SIG-M5 treated with dmso at 0.1 percent for 504 hours (cell line): ENCODE measurements around the gene CREB3L2.

Source experiments
- DNase-seq: peaks from one replicate; lab custom pipeline; 2025; ENCODE audit not compliant: unreplicated experiment; lab: John Stamatoyannopoulos, UW

Gene CREB3L2

GRCh38 chr7:137953665-137954470 lies 48.0 kb downstream of the CREB3L2 start:
- DNase-seq, result peak; percentile 71

- DNase-seq, result no peak
Observed at GRCh38 chr7:137953043-137953664, 48.7 kb downstream of the CREB3L2 start.

DNA sequence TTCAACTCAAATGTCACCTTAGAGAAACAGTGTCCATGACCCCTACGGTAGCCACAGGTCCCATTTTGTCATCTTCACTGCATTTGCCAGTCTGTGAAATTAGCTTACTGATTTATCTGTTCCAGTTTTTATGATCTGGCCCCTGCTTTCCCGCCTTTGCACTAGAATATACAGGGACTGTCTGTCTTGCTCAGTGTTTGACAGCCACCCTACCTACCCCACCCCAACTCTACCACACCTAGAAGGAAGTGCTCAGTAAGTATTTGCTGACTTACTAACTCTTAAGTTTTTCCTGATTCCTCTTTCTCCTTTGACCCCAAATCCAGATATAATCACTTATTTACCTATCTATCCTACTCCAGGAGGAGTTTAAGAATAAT lies 49.5 kb downstream of the CREB3L2 start:
- no peak for DNase-seq

DNA sequence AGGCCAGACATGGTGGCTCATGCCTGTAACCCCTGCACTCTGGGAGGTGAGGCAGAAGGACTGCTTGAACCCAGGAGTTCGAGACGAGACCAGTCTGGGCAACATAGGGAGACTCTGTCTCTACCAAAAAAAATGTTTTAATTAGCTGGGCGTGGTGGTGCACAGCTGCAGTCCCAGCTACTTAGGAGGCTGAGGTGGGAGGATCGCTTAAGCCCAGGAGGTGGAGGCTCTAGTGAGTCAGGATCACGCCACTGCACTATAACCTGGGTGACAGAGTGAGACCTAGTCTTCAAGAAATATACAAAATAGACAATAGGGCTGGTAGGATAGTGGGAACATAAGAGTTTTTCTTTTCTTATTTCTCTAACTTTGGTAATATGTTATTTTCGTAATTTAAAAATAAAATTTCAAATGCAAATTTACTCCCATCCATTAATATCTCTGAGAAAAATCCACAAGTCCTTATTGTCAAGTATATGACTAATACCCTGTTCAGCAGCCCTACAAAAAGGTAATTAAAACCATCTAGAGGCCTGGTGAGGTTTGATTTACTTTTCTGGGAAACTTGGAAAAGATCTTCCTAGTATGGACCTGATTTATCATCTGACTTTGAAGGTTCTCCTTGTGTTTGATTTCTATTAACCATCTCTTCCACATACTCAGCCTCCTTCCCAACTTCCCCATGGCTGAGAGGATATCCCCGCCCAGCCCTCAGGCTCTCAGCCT lies 50.0 kb downstream of the CREB3L2 start:
- DNase-seq, result no peak

- no peak for DNase-seq
Observed at GRCh38 chr7:137950967-137951366, 50.9 kb downstream of the CREB3L2 start.

- no peak for DNase-seq
Observed at GRCh38 chr7:137950263-137950621, 51.6 kb downstream of the CREB3L2 start.

DNA sequence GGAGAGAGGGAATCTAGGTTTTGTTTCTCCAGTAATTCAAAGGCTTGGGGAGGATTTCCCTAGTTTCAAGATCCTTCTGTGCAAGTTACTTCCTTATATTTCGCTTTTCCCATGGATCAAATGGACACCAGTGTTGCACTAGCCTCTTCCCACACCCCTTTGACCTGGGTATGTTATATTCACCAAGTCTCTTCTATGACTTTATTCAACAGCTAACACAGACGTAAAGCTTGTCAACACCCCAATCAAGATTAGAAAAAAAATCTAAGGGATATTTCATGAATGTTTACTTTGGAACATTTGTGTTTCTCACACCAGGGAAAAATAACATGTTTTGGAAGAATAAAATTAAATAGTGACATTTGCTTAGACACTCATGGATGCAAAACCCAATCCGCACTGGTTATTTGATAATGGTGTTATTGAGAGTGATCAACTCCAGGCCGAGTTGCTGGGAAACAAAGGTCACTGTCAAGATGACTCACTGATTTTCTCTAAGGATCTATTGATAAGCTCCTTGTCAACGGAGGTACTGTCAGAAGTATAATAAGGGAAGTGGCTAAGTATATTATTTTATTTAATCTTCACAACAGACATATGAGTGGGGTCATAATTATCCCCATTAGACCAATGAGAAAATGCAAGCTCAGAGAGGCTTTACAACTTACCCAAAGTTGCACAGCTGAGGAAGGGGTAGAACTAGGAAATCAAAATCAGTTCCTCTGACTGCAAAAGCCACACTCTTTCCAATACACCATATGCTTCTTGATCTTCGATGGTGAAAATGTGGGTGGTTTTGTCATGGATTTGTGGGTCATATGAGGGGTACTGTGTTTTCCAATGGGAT lies 52.2 kb downstream of the CREB3L2 start:
- DNase-seq, result no peak

- no peak for DNase-seq
Observed at GRCh38 chr7:137948845-137949330, 53.0 kb downstream of the CREB3L2 start.

DNA sequence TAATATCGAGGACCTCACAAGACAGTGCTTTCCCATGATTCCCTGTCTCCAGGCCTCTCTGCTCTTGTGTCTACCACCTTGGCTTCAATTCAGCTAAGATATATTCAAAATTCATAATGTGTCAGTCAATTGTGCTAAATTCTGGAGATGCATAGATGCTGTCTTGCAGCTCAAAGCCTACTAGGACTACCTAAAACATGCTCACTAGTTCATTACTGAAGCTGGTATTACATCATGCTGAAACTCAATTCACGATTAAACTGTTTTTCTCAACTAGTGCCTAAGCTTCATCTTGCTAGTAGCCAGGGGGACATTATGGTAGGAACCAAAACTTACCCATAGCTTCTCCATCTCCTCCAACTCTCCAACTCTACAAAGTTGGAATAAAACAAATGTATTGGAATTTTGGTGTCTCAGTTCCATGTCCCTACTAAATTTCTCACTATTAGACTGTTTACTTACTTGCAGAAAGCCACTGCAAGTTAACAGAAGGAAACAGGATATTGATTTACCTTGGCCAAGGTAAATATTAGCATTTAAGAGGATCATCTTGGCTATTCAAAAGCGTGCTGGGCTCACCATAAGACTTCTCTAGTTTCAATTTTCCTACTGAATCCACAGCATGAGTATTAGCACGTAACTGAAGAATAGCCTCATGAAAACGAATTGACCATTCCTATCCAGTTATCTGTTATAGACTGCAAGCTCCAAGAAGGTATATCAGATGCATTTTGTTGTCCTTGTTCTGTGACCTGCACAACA lies 53.6 kb downstream of the CREB3L2 start:
- no peak for DNase-seq

- no peak for DNase-seq
Observed at GRCh38 chr7:137947046-137947445, 54.8 kb downstream of the CREB3L2 start.

GRCh38 chr7:137946011-137946410 lies 55.9 kb downstream of the CREB3L2 start:
- no peak for DNase-seq

GRCh38 chr7:137944168-137944567 lies 57.7 kb downstream of the CREB3L2 start:
- no peak for DNase-seq

DNA sequence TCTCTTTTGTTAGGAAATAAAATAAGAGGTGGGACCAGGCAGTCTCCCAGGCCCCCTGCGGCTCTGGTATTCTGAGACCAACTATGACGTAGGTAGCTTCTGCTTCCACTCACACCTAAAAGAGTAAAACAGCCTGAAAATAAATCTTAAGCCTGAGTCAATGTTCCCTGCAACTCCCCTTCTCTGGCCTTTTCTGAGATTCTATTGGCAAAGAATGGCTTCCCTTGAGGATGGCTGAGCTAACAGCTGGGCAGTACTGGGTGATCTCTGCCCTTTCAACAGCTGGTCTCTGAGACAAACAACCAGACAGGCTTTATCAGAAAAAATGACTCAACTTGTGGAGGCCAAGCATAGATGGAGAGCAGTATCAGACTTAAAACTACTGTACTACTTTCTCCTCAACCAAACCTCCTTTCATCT lies 58.7 kb downstream of the CREB3L2 start:
- no peak for DNase-seq

GRCh38 chr7:137942484-137943115 lies 59.3 kb downstream of the CREB3L2 start:
- no peak for DNase-seq

DNA sequence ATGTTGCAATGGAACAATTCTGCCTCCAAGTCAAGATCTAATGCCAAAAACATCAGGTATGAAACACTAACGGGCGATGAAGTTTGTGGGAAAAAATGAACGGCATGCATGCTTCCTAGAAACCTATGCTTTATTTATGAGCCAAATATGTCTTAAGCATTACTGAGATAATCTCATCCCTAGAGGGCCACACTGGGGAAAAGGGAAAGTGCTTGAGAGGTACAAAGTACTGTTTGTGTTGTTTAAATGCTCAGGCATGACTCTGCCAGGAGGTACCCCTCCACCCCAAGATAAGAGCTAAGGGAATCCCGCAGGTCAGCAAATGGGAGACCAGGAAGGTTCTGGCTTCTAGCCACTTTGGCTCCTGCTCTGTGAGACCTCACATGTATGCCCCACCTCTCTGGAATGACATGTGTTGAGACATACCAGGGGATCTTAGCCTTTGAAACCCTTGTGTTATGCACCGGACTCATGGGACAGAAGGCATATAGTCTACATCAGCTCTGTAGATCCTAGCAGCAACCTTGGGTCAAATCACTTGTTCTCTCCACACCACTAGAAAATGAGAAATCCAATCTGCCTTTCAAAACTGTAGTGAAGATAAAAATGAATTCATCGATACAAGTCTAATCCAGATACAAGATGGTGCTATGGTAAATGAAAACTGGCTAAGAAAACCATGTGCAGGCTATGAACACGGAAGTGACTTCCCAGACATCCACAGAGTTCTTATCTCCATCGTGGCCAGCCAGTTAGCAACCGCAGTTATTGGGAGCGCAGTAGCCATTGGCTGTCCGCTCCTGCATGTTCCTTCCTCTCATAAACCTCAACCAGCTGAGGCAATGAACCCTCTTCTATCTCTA lies 61.0 kb downstream of the CREB3L2 start:
- DNase-seq, result no peak

DNA sequence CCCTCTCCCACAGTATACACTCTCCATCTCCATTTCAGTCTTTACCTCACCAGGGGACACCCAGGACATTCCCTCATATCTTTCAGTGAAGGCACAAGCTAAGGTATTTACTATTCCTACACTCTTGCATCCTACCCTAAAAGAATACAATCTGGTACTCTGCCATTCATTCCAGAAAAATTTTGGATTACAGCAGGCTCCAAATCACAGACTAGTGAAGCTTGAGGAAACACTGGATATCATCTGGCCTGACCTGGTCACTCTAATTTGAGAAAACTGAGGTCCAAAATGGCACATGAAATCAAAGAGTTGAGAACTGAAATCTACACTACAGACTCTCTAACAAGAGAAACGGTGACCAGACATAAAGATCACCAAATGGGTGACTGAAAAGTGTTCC lies 61.7 kb downstream of the CREB3L2 start:
- no peak for DNase-seq

- no peak for DNase-seq
Observed at GRCh38 chr7:137937202-137937560, 64.7 kb downstream of the CREB3L2 start.

DNA sequence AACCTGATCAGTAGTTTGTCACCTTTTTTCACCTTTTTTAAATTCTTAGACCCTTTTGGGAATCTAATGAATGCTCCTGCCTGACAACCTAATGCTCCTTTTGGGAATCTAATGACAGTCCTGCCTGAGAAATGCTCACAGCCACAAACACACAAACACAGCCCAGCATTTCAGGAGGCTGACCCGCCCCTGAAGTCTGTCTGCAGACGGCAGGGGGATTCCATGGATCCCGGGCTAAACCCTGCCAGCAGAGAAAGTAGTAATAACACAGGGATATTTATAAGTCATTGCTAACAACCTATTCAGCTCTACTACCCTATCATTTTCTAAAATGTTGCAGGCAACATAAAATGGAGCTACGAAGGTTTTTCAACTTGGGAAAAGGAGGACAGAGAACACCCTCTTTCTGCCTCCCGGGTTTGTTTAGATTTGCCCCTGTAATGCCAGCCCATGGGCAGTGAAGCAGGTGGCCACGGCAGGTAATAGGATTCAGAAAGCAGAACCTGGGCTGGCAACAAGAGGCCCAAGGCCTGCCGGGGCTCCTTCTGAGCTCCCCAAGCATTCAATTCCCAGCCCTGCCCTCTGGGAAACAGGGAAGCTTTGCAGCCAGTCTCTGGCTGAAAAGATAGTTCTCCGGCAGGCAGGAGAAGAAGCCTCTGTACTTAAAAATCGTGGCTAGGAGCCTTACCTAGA lies 65.2 kb downstream of the CREB3L2 start:
- DNase-seq, result no peak
